Esophagus muscularis mucosa (tissue), 4 donors: ENCODE measurements around the gene PRKRA. TPM values are rescaled to one million over a fixed set of nuclear protein-coding genes. Genes with fewer than 3 reads are reported as not detected.
A peak's percentile ranks its signal among the peaks of the same experiment; 100 is the strongest.
"Not testable (repeated sequence)": the region's sequence is repeated elsewhere in the genome, so short reads cannot be mapped to it uniquely, and the experiment has no call there.

Source experiments
- DNase-seq: peaks from one replicate; pipeline ENCODE4 v3.0.0-alpha.2; 2017; ENCODE audit errors: extremely low spot score
- H3K27ac ChIP-seq, 4 donors: fragments of 200-600 bp; sonication (generic); replicated peaks in 1 of 4; 1 replicate in 3 of 4; 2 replicates in 1 of 4; pipeline ENCODE4 v1.5.1; 2016 to 2019; ENCODE audit warnings: mild to moderate bottlenecking in 1 of 4
- H3K27me3 ChIP-seq, 4 donors: fragments of 200-600 bp; sonication (generic); one replicate each; pipeline versions ENCODE4 v1.5.1 to v1.6.0; 2016 to 2019
- H3K36me3 ChIP-seq, 4 donors: fragments of 200-600 bp; sonication (generic); one replicate each; pipeline ENCODE4 v1.5.1; 2016 to 2019
- H3K4me1 ChIP-seq, 4 donors: fragments of 200-600 bp; sonication (generic); one replicate each; pipeline ENCODE4 v1.5.1; 2016 to 2019
- H3K4me3 ChIP-seq, 4 donors: fragments of 200-600 bp; sonication (generic); 1 replicate in 2 of 4; 2 replicates in 2 of 4; pipeline ENCODE4 v1.5.1; 2016 to 2019; ENCODE audit warnings: mild to moderate bottlenecking in 4 of 4, moderate library complexity in 1 of 4
- H3K9me3 ChIP-seq, 4 donors: fragments of 200-600 bp; sonication (generic); 1 replicate in 3 of 4; 2 replicates in 1 of 4; pipeline ENCODE4 v1.5.1; 2016 to 2019
- EP300 ChIP-seq: sonication (generic); formaldehyde crosslinking; IDR thresholded peaks from one replicate; pipeline ENCODE4 v1.6.1; 2017; ENCODE audit warnings: antibody characterized with exemption
- POLR2A ChIP-seq: fragments of 450-650 bp; IDR thresholded peaks from one replicate; pipeline ENCODE4 v1.6.1; 2017; ENCODE audit warnings: antibody characterized with exemption, moderate library complexity, mild to moderate bottlenecking, low read depth
- POLR2AphosphoS5 ChIP-seq, 2 donors: sonication (generic); formaldehyde crosslinking; IDR thresholded peaks; one replicate each; pipeline ENCODE4 v1.6.1; 2017; ENCODE audit warnings: antibody characterized with exemption in 2 of 2
- WGBS: methylation state at CpG from one replicate; pipeline ENCODE4 v1.1.5; 2018; 5-methylcytosine and 5-hydroxymethylcytosine counted together
- intact Hi-C: fragments of 100-400 bp; cut with DNase I; formaldehyde crosslinking; loops from one replicate; pipeline ENCODE4 v1.15.1; 2023
- total RNA-seq, 4 donors: library from RNA; depleted of rRNA; stranded (reverse); fragments of >200 nt; gene quantifications; one replicate each; pipeline versions ENCODE4 v1.1.0 to v1.2.1, GENCODE V29; 2016
- TF ChIP-seq, protein P1 (sequence below), 3 experiments: fragments of 200-600 bp in 2 of 3; fragments of 450-650 bp in 1 of 3; sonication (generic) in 2 of 3; IDR thresholded peaks; one replicate each; pipeline ENCODE4 v1.5.1; 2017 to 2019; ENCODE audit warnings: antibody characterized with exemption in 3 of 3, mild to moderate bottlenecking in 2 of 3, moderate library complexity in 1 of 3

PRKRA gene
- total RNA-seq, 4 donors from 2014 or later = 74.5 to 90.9 (median 75.7) TPM

DNA sequence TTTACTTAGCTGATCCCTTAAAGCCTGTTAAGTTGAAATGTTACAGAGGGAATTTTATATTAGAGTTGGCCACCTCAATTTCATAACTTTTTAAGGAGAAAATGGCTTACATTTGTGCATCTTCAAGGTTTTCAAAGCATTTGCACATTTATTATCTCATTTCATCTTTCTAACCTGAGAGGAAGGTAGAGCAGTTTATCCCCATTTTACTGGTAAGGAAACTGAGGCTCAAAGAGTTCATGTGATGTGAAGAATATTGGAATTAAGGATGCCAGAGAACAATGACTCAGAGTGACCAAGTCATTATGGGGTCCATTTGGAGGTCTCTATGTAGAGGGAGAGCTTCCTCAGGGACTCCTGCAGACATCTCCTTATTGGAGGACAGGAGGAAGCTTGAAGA is 35.0 kb downstream of the PRKRA start:
- Histone ChIP-seq H3K27me3 (no peaks in the 10 kb centered on the region), H3K27ac (no peak overlapping the region), H3K9me3 (no peaks in the 10 kb centered on the region), H3K36me3 (no peaks in the 10 kb centered on the region), H3K4me3 (no peak overlapping the region), H3K4me1 (peaks cover 4 to 21% (median 13%) of the 10 kb centered on the region in 4 donors)
- DNase-seq = no peak
- TF ChIP-seq, protein P1, sequence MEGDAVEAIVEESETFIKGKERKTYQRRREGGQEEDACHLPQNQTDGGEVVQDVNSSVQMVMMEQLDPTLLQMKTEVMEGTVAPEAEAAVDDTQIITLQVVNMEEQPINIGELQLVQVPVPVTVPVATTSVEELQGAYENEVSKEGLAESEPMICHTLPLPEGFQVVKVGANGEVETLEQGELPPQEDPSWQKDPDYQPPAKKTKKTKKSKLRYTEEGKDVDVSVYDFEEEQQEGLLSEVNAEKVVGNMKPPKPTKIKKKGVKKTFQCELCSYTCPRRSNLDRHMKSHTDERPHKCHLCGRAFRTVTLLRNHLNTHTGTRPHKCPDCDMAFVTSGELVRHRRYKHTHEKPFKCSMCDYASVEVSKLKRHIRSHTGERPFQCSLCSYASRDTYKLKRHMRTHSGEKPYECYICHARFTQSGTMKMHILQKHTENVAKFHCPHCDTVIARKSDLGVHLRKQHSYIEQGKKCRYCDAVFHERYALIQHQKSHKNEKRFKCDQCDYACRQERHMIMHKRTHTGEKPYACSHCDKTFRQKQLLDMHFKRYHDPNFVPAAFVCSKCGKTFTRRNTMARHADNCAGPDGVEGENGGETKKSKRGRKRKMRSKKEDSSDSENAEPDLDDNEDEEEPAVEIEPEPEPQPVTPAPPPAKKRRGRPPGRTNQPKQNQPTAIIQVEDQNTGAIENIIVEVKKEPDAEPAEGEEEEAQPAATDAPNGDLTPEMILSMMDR (IDR thresholded peaks at IDR 0.05) = no peak
- TF ChIP-seq POLR2A (no peak), EP300 (no peak), POLR2AphosphoS5 (IDR thresholded peaks at IDR 0.05) (no peak)
- intact Hi-C loops = loop anchor here (2.0 kb wide), 1 partner anchor 67 kb away; no protein-coding TSS in a partner anchor

DNA sequence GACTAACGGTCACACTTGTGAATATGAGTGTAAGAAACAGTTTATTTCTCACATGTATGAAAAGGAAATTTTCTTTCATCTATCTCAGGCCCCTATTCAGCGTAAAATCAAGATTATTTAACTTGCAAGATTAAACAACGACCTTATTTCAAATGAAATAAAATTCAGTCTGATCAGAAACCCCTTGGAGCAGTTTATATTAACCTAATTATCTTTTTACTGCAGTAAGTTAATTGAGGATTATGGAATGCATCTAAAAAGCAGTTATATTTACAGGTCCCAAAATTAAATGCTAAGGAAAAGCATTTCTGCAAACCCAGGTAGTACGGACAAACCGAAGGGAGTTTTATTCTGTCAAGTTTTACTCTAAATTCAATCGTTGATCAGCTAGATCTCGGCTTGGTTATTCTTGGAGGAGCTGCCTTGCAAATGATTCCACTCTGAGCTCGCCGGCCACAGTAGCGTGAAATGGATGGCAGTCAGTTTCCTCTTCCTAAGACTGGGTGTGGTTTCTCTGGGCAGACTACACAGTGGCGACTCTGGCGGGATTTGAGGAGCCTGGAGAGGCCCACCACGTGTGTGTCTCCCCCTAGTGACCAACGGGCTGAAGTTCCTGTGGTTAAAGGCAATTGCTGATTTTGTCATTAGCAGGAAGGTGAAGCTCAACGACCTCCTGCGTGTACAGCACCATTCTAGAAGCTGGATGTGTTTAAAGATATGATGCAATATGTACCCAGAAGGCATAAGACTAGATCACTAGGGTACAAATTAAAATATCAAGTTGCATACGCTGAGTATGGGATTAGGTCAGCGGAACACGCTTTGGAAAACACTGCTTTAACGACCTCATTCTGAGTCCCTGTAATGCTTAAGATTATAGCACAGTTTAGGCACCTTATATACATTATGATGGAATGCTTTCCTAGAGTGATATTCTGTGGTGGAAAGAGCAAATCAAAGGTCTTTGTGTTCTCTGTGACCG is 36.4 kb downstream of the PRKRA start:
- no peaks in the 10 kb centered on the region for H3K27me3 ChIP-seq
- WGBS = 18% methylated on average over 21 of the region's 21 CpGs
- intact Hi-C loops = loop anchor here (2.0 to 5.0 kb wide), 2 partner anchors 68 to 302 kb away; partner anchors contain the start of gene RBM45
- TF ChIP-seq POLR2A (no peak), EP300 (no peak), POLR2AphosphoS5 (IDR thresholded peaks at IDR 0.05) (peak; percentile 76 to 81)
- TF ChIP-seq, protein P1 (IDR thresholded peaks at IDR 0.05) = peak; percentile 90 to 94 (median 92)
- H3K4me1 ChIP-seq = peaks cover 4 to 21% (median 13%) of the 10 kb centered on the region in 4 donors
- H3K9me3 ChIP-seq = no peaks in the 10 kb centered on the region
- no peaks in the 10 kb centered on the region for H3K36me3 ChIP-seq
- H3K27ac ChIP-seq = peak overlapping the region; percentile 87 to 95 (median 89)
- H3K4me3 ChIP-seq = peak overlapping the region; percentile 62 to 68 (median 64)
- peak; percentile 97 for DNase-seq

DNA sequence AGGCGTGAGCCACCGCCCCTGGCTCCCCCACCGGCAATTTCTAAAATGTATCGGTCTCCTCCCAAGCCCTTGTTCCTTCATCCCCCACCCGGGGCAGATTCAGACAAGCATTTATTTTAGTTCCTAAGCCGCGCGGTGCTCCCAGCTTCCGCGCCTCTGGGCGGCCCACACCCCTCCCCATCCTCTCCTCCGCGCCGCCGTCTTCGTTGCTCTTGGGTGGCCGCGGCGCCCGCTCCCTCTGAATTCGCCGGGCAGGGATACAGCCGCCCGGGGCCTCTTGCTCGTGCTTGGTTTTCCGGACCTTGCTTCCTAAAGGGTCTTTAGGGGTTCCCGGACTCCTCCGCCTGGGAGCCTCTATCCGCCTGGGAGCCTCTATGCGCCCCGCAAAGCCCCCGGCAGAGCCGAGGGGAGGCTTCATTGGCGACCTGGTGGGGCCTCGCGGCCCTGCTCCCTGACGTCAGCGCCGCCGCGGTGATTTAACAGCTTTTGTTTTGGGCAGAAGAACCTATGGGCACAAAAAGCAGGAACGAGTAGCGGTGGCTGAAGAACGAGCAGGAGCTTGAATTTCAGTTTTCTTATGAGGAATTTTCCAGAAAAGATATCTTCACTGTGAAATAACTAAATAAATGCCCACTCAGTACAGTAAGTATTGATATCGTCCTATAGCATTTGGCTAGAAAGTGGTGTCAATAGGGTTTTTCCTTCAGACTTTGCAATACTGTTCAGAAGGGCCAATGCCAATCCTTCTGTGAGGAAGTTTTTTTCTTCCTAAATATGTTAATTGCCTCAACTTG is 37.3 kb downstream of the PRKRA start:
- peak overlapping the region; percentile 62 to 68 (median 64) for H3K4me3 ChIP-seq
- H3K36me3 ChIP-seq = no peaks in the 10 kb centered on the region
- DNase-seq = peak; percentile 93
- intact Hi-C loops = loop anchor here (2.0 to 5.0 kb wide), 3 partner anchors 17 to 301 kb away; partner anchors contain the start of gene RBM45
- H3K4me1 ChIP-seq = peaks cover 4 to 21% (median 13%) of the 10 kb centered on the region in 4 donors
- no peaks in the 10 kb centered on the region for H3K27me3 ChIP-seq
- under 1% methylated on average over 32 of the region's 45 CpGs for WGBS
- TF ChIP-seq POLR2A (no peak), POLR2AphosphoS5 (IDR thresholded peaks at IDR 0.05) (peak; percentile 51 to 54), EP300 (no peak)
- TF ChIP-seq, protein P1 (IDR thresholded peaks at IDR 0.05) = peak in 1 of 3 experiments; percentile 8
- H3K27ac ChIP-seq = peak overlapping the region; percentile 87 to 95 (median 89)
- H3K9me3 ChIP-seq = no peaks in the 10 kb centered on the region

DNA sequence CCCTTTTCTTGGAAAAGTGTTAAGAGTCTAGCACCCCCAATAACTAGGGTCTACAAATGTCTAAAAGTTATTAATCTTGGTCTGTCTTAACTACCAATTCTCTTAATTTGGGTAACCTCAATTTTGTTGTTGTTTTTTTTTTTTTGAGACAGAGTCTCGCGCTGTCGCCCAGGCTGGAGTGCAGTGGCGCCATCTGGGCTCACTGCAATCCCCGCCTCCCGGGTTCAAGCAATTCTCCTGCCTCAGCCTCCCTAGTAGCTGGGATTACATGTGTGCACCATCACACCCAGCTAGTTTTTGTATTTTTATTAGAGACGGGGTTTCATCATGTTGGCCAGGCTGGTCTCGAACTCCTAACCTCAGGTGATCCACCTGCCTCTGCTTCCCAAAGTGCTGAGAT is 38.5 kb downstream of the PRKRA start:
- not testable (repeated sequence) for H3K36me3 ChIP-seq
- intact Hi-C loops = loop anchor here (2.0 to 5.0 kb wide), 2 partner anchors 16 to 300 kb away; partner anchors contain the start of gene RBM45
- WGBS = 98% methylated on average over 8 of the region's 8 CpGs

DNA sequence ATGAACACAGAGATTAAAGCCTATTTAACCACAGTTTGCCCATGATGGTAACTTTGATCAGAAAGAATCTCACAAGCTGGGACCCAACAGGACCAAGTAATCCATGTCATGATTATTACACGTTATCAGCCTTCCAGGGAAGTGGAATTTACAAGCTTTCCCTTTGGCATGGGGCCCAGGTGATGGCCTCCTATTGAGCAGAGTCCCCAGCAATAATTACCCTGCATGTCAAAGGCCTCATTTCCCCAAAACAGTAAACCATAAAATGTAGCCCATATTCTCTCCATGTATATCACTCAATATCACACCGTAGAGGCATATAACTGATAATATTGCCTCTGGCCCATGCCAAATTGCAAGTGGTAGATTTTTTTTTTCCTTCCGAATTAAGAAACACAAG is 38.9 kb downstream of the PRKRA start:
- H3K27me3 ChIP-seq = no peaks in the 10 kb centered on the region
- H3K27ac ChIP-seq = no peak overlapping the region
- 90% methylated on average over 3 of the region's 3 CpGs for WGBS
- intact Hi-C loops = loop anchor here (2.0 to 5.0 kb wide), 2 partner anchors 15 to 300 kb away; partner anchors contain the start of gene RBM45
- DNase-seq = no peak
- peaks cover 4 to 21% (median 13%) of the 10 kb centered on the region in 4 donors for H3K4me1 ChIP-seq
- TF ChIP-seq POLR2A (no peak), EP300 (no peak), POLR2AphosphoS5 (IDR thresholded peaks at IDR 0.05) (no peak)
- TF ChIP-seq, protein P1 (IDR thresholded peaks at IDR 0.05) = no peak
- H3K36me3 ChIP-seq = no peaks in the 10 kb centered on the region
- H3K4me3 ChIP-seq = no peak overlapping the region
- no peaks in the 10 kb centered on the region for H3K9me3 ChIP-seq

More for the DNA sequence above, 38.5 kb downstream of the PRKRA start:
- H3K4me1 ChIP-seq = peaks cover 4 to 21% (median 13%) of the 10 kb centered on the region in 4 donors
- not testable (repeated sequence) for DNase-seq, H3K27ac ChIP-seq, H3K27me3 ChIP-seq, H3K9me3 ChIP-seq, H3K4me3 ChIP-seq
